Mononuclear cell (primary cell): ENCODE measurements around the gene PSG6. TPM values are rescaled to one million over a fixed set of nuclear protein-coding genes. Genes with fewer than 3 reads are reported as not detected.

Experiments
- total RNA-seq: library from RNA; depleted of rRNA; stranded (reverse); fragments of >200 nt; gene quantifications from one replicate; pipeline ENCODE4 v1.2.3, GENCODE V29; 2012

Gene PSG6
- total RNA-seq, 1 donor, result not detected

Other genes starting within 250 kb of the PSG6 start
- 0.10 TPM for gene PSG3, start 177.4 kb downstream of the PSG6 start, total RNA-seq
- gene PSG8, start 152.2 kb downstream of the PSG6 start, total RNA-seq, result not detected
- not detected for gene PSG1, start 38.2 kb downstream of the PSG6 start, total RNA-seq
- gene PSG7, start 19.3 kb upstream of the PSG6 start, total RNA-seq, result 0.10 TPM
- gene PSG11, start 108.6 kb upstream of the PSG6 start, total RNA-seq, result not detected
- gene PSG2, start 164.8 kb upstream of the PSG6 start, total RNA-seq, result not detected